A673 (cell line): ENCODE measurements around the gene KIAA1614.

Source experiments
- CTCF ChIP-seq: fragments of 300-800, 200-600 bp; sonication (generic); conservative IDR thresholded peaks from 2 replicates; pipeline ENCODE4 v1.5.1; 2017; ENCODE audit warnings: low read depth, mild to moderate bottlenecking, antibody characterized with exemption, low read length, moderate library complexity, mixed read lengths
- EZH2 ChIP-seq: fragments of 200-600 bp; sonication (generic); IDR thresholded peaks from 2 replicates; pipeline ENCODE4 v1.6.1; 2017; ENCODE audit warnings: borderline replicate concordance, low read depth, mild to moderate bottlenecking, mixed read lengths, antibody characterized with exemption, low read length; ENCODE audit not compliant: poor library complexity, severe bottlenecking

- TF ChIP-seq CTCF (no peak), EZH2 (no peak)
These were observed 49.5 kb downstream of the KIAA1614 start for GRCh38 chr1:180962178-180962577.
